ENCODE measurements around the gene GNB4. TPM values are rescaled to one million over a fixed set of nuclear protein-coding genes. Genes with fewer than 3 reads are reported as not detected.

Gene GNB4
- total and polyA plus RNA-seq, 2 donors from 2014 or later = 3.9 to 31.0 TPM

GRCh38 chr3:179476215-179476614 is 24.9 kb upstream of the GNB4 start:
- Histone ChIP-seq H3K27ac (ENCODE audit: low read depth in 2 of 2, low read length in 2 of 2) (no peak overlapping the region), H3K9ac (ENCODE audit: low read length in 3 of 3) (no peak overlapping the region), H3K4me3 (ENCODE audit: low read length in 3 of 3) (no peak overlapping the region), H3K27me3 (ENCODE audit: control insufficient read depth, insufficient read depth, low read length) (no peaks in the 10 kb centered on the region), H3K36me3 (ENCODE audit: control insufficient read depth in 2 of 3, insufficient read depth in 3 of 3, low read length in 3 of 3) (no peaks in the 10 kb centered on the region), H3K4me1 (ENCODE audit: control insufficient read depth in 2 of 3, insufficient read depth in 2 of 3, low read depth in 1 of 3, low read length in 3 of 3) (no peaks in the 10 kb centered on the region), H3K9me3 (ENCODE audit: control insufficient read depth in 2 of 3, insufficient read depth in 1 of 3, low read length in 3 of 3) (no peaks in the 10 kb centered on the region)
- TF ChIP-seq CTCF (IDR thresholded peaks at IDR 0.05; ENCODE audit: borderline replicate concordance, extremely low read depth, insufficient read depth) = no peak
- intact Hi-C loops (cut with DNase I) = no loop called here
- DNase-seq (no peak), FAIRE-seq (no peak)

GRCh38 chr3:179474480-179474879 is 23.2 kb upstream of the GNB4 start:
- H3K27ac ChIP-seq (ENCODE audit: low read depth in 2 of 2, low read length in 2 of 2) = no peak overlapping the region
- no peak overlapping the region for H3K4me3 ChIP-seq (ENCODE audit: low read length in 3 of 3)
- no peak for TF ChIP-seq CTCF (IDR thresholded peaks at IDR 0.05; ENCODE audit: borderline replicate concordance, extremely low read depth, insufficient read depth)
- FAIRE-seq (no peak), DNase-seq (no peak)
- no peak overlapping the region for H3K9ac ChIP-seq (ENCODE audit: low read length in 3 of 3)
- H3K27me3 ChIP-seq (ENCODE audit: control insufficient read depth, insufficient read depth, low read length) = no peaks in the 10 kb centered on the region
- H3K9me3 ChIP-seq (ENCODE audit: control insufficient read depth in 2 of 3, insufficient read depth in 1 of 3, low read length in 3 of 3) = no peaks in the 10 kb centered on the region
- no peaks in the 10 kb centered on the region for H3K36me3 ChIP-seq (ENCODE audit: control insufficient read depth in 2 of 3, insufficient read depth in 3 of 3, low read length in 3 of 3)
- intact Hi-C loops (cut with DNase I) = no loop called here
- H3K4me1 ChIP-seq (ENCODE audit: control insufficient read depth in 2 of 3, insufficient read depth in 2 of 3, low read depth in 1 of 3, low read length in 3 of 3) = no peaks in the 10 kb centered on the region

- DNase-seq (no peak), FAIRE-seq (no peak)
- no peak overlapping the region for H3K9ac ChIP-seq (ENCODE audit: low read length in 3 of 3)
- no peaks in the 10 kb centered on the region for H3K9me3 ChIP-seq (ENCODE audit: control insufficient read depth in 2 of 3, insufficient read depth in 1 of 3, low read length in 3 of 3)
- intact Hi-C loops (cut with DNase I) = no loop called here
- no peaks in the 10 kb centered on the region for H3K4me1 ChIP-seq (ENCODE audit: control insufficient read depth in 2 of 3, insufficient read depth in 2 of 3, low read depth in 1 of 3, low read length in 3 of 3)
- no peaks in the 10 kb centered on the region for H3K27me3 ChIP-seq (ENCODE audit: control insufficient read depth, insufficient read depth, low read length)
- H3K27ac ChIP-seq (ENCODE audit: low read depth in 2 of 2, low read length in 2 of 2) = no peak overlapping the region
- TF ChIP-seq CTCF (IDR thresholded peaks at IDR 0.05; ENCODE audit: borderline replicate concordance, extremely low read depth, insufficient read depth) = no peak
- no peak overlapping the region for H3K4me3 ChIP-seq (ENCODE audit: low read length in 3 of 3)
- H3K36me3 ChIP-seq (ENCODE audit: control insufficient read depth in 2 of 3, insufficient read depth in 3 of 3, low read length in 3 of 3) = no peaks in the 10 kb centered on the region
Observed at GRCh38 chr3:179473565-179473964, 22.3 kb upstream of the GNB4 start.
